OCI-LY3 (cell line): ENCODE results near the gene BAZ2B.
"Not testable (repeated sequence)": the region's sequence is repeated elsewhere in the genome, so short reads cannot be mapped to it uniquely, and the experiment has no call there.

Source experiments
- CTCF ChIP-seq: fragments of 200-600, 300-600 bp; sonication (generic); IDR thresholded peaks from 2 replicates; pipeline ENCODE4 v1.5.1; 2014; ENCODE audit warnings: antibody characterized with exemption, low read length, low read depth
- EZH2phosphoT487 ChIP-seq: fragments of 200-600 bp; shearing (Covaris generic); IDR thresholded peaks from 2 replicates; pipeline ENCODE4 v1.6.1; 2018; ENCODE audit warnings: antibody characterized with exemption, mixed run types, low read depth

DNA sequence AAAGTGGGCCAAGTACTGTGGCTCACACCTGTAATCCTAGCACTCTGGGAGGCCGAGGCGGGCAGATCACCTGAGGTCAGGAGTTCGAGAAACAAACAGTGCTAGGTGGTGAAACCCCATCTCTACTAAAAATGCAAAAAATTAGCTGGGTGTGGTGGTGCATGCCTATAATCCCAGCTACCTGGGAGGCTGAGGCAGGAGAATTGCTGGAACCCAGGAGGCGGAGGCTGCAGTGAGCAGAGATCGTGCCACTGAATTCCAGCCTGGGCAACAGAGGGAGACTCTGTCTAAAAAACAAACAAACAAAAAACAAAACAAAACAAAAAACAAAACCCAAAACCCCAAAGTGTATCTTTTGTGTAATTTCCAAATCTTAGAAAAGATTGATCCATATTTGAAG, 214.2 kb downstream of the BAZ2B start:
- not testable (repeated sequence) for TF ChIP-seq CTCF, EZH2phosphoT487
